ENCODE data around the gene MINDY1. TPM values are rescaled to one million over a fixed set of nuclear protein-coding genes. Genes with fewer than 3 reads are reported as not detected.

MINDY1 gene
- total and polyA plus RNA-seq, 12 donors = 9.8 to 70.6 (median 53.6) TPM

DNA sequence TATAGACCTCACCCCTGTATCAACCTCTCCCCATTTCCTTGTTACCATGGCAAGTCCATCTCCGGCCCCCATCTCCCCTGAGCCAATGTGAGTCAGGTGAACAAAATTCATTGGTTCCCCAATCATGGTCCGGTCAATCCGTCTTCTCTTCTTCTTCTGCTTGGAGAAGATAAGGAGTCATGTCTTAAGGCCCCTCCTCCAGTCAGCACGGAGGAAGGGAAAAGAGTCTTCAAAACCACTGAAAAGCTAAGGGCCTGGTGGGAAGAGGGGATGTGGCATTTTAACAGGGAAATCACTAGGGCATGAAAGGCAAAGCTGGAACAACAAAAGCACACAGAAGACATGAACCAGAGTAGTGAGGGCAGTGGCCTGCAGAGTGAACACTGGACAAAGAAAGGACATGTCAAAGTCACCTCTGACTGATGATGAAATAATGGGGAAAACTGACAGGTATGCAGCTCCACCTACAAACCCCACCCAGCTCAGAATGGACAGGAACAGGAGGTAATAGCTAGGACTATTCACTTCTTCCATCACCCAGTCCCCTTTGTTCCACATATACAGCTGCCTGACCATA is 48.4 kb upstream of the MINDY1 start:
- H3K36me3 ChIP-seq = peaks cover 0 to 74% (median 39%) of the 10 kb centered on the region in 9 donors
- WGBS, 2 donors = 86 to 89% methylated on average over 4 of the region's 4 CpGs
- peak overlapping the region in 1 of 10 donors; percentile 81 for H3K4me3 ChIP-seq
- ATAC-seq (no peak), DNase-seq (no peak)
- H3K27ac ChIP-seq = peak overlapping the region in 5 of 10 donors; percentile 46 to 100 (median 53)
- intact Hi-C loops (cut with DNase I) = loop anchor here in 2 of 10 donors (5.0 to 10.0 kb wide), 2 partner anchors 33 to 50 kb away; partner anchors contain the start of genes MINDY1 (in 1 of the 2) and PRUNE1 (in 1 of the 2)
- H3K9me3 ChIP-seq = no peaks in the 10 kb centered on the region
- H3K27me3 ChIP-seq = no peaks in the 10 kb centered on the region
- TF ChIP-seq, protein P1, sequence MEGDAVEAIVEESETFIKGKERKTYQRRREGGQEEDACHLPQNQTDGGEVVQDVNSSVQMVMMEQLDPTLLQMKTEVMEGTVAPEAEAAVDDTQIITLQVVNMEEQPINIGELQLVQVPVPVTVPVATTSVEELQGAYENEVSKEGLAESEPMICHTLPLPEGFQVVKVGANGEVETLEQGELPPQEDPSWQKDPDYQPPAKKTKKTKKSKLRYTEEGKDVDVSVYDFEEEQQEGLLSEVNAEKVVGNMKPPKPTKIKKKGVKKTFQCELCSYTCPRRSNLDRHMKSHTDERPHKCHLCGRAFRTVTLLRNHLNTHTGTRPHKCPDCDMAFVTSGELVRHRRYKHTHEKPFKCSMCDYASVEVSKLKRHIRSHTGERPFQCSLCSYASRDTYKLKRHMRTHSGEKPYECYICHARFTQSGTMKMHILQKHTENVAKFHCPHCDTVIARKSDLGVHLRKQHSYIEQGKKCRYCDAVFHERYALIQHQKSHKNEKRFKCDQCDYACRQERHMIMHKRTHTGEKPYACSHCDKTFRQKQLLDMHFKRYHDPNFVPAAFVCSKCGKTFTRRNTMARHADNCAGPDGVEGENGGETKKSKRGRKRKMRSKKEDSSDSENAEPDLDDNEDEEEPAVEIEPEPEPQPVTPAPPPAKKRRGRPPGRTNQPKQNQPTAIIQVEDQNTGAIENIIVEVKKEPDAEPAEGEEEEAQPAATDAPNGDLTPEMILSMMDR (IDR thresholded peaks at IDR 0.05) = no peak
- H3K4me1 ChIP-seq = peaks cover 16 to 51% (median 45%) of the 10 kb centered on the region in 9 donors

DNA sequence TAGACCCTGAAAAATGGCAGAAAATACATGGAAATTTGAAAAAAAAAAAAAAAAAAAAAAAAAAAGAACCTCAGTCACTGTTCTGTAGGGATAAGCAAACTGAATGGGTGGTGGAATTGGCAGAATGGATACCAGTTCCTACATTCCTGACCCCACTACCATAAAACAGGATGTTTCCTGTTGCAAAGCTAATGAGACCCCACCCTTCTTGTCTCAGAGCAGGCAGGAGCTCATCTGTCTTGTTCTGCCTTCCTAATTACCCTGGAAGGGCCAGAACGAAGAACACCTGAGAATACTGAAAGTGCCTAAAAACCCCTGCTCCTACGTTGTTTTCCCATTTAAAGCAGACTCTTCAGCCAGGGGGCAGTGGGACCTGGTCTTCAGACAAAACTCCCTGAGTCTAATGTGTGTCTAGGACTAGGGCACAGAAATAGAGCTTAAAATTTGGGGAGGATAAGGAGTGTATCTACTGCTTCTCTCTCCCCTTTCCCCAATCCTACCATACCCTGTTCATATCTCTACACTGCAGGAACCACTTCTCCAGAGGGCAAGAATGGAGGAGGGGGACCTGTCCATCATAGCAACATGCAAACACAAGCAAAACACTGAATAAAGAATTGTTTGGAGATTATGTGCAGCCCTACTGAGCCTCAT is 44.8 kb upstream of the MINDY1 start:
- Histone ChIP-seq H3K36me3 (peaks cover 0 to 70% (median 39%) of the 10 kb centered on the region in 9 donors), H3K9me3 (no peaks in the 10 kb centered on the region), H3K27ac (peak overlapping the region in 3 of 10 donors; percentile 10 to 48 (median 35)), H3K4me3 (no peak overlapping the region), H3K27me3 (no peaks in the 10 kb centered on the region), H3K4me1 (peaks cover 6 to 57% (median 43%) of the 10 kb centered on the region in 9 donors)
- WGBS, 2 donors = 66 to 69% methylated on average over 2 of the region's 2 CpGs
- intact Hi-C loops (cut with DNase I) = loop anchor here in 1 of 10 donors (10.0 kb wide), 1 partner anchor 47 kb away; the partner anchor contains the start of genes MINDY1 and PRUNE1
- DNase-seq (no peak), ATAC-seq (no peak)
- TF ChIP-seq, protein P1 (IDR thresholded peaks at IDR 0.05) = no peak

GRCh38 chr1:151050051-151050688 is 43.5 kb upstream of the MINDY1 start:
- peaks cover 0 to 57% (median 39%) of the 10 kb centered on the region in 9 donors for H3K36me3 ChIP-seq
- intact Hi-C loops (cut with DNase I) = loop anchor here in 1 of 10 donors (10.0 kb wide), 1 partner anchor 45 kb away; the partner anchor contains the start of genes MINDY1 and PRUNE1

More at GRCh38 chr1:151050051-151050688, 43.5 kb upstream of the MINDY1 start:
- TF ChIP-seq, protein P1 (IDR thresholded peaks at IDR 0.05) = no peak
- DNase-seq = no peak
- Histone ChIP-seq H3K4me1 (peaks cover 0 to 44% (median 30%) of the 10 kb centered on the region in 9 donors), H3K27ac (peak overlapping the region in 4 of 10 donors; percentile 0 to 95 (median 10)), H3K27me3 (no peaks in the 10 kb centered on the region), H3K4me3 (no peak overlapping the region), H3K9me3 (no peaks in the 10 kb centered on the region)
- no peak for ATAC-seq
- WGBS, 2 donors = 80 to 88% methylated on average over 2 of the region's 2 CpGs
